ENCODE data around the gene MAP4K4. TPM values are rescaled to one million over a fixed set of nuclear protein-coding genes. Genes with fewer than 3 reads are reported as not detected.
A peak's percentile ranks its signal among the peaks of the same experiment; 100 is the strongest.

The MAP4K4 gene
- total and polyA plus RNA-seq, 2 of the 13 experiments (the other 11 are each of a cell fraction or from before 2014, with no cell fraction given) = 105 to 264 TPM

DNA sequence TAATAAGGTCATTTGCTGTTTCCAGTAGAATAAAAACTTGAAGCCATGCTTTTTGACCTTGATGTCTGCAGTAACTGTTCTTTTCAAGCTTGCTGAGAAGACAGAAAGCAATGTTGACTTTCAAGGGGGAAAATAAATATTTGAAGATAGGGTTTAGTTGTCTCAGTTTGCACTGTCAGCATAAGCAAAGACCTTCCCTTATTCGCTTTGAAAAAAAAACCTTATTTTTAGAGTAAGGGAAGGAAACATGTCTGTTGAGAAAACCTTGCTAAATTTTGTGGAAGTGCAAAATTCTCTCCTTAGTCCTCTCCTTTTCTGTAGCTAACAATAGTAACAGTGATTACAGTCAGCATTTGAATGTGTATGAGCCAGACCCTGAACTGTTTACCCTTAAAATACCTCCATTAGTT lies 43.1 kb downstream of the MAP4K4 start (continued):
- TF ChIP-seq TEAD3 (CRISPR knock-in tag; optimal IDR thresholded peaks at IDR 0.05; ENCODE audit: borderline replicate concordance) = no peak
- TF ChIP-seq ZNF747 (CRISPR knock-in tag; IDR thresholded peaks at IDR 0.05; ENCODE audit: borderline replicate concordance) = no peak
- TF ChIP-seq TOE1 (CRISPR knock-in tag; IDR thresholded peaks at IDR 0.05) = peak; percentile 46; the same call in 1 of the 2 replicates
- peak; percentile 23; the same call in 1 of the 2 replicates for TF ChIP-seq ZNF652 (CRISPR knock-in tag; IDR thresholded peaks at IDR 0.05; ENCODE audit: borderline replicate concordance, low read depth)
- TF ChIP-seq RAD21 (CRISPR knock-in tag; IDR thresholded peaks at IDR 0.05) = no peak
- TF ChIP-seq, protein P1, sequence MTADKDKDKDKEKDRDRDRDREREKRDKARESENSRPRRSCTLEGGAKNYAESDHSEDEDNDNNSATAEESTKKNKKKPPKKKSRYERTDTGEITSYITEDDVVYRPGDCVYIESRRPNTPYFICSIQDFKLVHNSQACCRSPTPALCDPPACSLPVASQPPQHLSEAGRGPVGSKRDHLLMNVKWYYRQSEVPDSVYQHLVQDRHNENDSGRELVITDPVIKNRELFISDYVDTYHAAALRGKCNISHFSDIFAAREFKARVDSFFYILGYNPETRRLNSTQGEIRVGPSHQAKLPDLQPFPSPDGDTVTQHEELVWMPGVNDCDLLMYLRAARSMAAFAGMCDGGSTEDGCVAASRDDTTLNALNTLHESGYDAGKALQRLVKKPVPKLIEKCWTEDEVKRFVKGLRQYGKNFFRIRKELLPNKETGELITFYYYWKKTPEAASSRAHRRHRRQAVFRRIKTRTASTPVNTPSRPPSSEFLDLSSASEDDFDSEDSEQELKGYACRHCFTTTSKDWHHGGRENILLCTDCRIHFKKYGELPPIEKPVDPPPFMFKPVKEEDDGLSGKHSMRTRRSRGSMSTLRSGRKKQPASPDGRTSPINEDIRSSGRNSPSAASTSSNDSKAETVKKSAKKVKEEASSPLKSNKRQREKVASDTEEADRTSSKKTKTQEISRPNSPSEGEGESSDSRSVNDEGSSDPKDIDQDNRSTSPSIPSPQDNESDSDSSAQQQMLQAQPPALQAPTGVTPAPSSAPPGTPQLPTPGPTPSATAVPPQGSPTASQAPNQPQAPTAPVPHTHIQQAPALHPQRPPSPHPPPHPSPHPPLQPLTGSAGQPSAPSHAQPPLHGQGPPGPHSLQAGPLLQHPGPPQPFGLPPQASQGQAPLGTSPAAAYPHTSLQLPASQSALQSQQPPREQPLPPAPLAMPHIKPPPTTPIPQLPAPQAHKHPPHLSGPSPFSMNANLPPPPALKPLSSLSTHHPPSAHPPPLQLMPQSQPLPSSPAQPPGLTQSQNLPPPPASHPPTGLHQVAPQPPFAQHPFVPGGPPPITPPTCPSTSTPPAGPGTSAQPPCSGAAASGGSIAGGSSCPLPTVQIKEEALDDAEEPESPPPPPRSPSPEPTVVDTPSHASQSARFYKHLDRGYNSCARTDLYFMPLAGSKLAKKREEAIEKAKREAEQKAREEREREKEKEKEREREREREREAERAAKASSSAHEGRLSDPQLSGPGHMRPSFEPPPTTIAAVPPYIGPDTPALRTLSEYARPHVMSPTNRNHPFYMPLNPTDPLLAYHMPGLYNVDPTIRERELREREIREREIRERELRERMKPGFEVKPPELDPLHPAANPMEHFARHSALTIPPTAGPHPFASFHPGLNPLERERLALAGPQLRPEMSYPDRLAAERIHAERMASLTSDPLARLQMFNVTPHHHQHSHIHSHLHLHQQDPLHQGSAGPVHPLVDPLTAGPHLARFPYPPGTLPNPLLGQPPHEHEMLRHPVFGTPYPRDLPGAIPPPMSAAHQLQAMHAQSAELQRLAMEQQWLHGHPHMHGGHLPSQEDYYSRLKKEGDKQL (CRISPR knock-in tag; IDR thresholded peaks at IDR 0.05; ENCODE audit: low read depth) = peak; percentile 86
- TF ChIP-seq NFIC (IDR thresholded peaks at IDR 0.05; ENCODE audit: low read length) = peak; percentile 76; the same call in 1 of the 2 replicates
- no peak for TF ChIP-seq SATB2 (CRISPR knock-in tag; IDR thresholded peaks at IDR 0.05)
- TF ChIP-seq, protein P2, sequence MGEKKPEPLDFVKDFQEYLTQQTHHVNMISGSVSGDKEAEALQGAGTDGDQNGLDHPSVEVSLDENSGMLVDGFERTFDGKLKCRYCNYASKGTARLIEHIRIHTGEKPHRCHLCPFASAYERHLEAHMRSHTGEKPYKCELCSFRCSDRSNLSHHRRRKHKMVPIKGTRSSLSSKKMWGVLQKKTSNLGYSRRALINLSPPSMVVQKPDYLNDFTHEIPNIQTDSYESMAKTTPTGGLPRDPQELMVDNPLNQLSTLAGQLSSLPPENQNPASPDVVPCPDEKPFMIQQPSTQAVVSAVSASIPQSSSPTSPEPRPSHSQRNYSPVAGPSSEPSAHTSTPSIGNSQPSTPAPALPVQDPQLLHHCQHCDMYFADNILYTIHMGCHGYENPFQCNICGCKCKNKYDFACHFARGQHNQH (CRISPR knock-in tag; IDR thresholded peaks at IDR 0.05) = no peak
- TF ChIP-seq, protein P3, sequence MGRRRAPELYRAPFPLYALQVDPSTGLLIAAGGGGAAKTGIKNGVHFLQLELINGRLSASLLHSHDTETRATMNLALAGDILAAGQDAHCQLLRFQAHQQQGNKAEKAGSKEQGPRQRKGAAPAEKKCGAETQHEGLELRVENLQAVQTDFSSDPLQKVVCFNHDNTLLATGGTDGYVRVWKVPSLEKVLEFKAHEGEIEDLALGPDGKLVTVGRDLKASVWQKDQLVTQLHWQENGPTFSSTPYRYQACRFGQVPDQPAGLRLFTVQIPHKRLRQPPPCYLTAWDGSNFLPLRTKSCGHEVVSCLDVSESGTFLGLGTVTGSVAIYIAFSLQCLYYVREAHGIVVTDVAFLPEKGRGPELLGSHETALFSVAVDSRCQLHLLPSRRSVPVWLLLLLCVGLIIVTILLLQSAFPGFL (CRISPR knock-in tag; IDR thresholded peaks at IDR 0.05) = no peak
- no peak for TF ChIP-seq ZBTB42 (CRISPR knock-in tag; IDR thresholded peaks at IDR 0.05)
- TF ChIP-seq, protein P4, sequence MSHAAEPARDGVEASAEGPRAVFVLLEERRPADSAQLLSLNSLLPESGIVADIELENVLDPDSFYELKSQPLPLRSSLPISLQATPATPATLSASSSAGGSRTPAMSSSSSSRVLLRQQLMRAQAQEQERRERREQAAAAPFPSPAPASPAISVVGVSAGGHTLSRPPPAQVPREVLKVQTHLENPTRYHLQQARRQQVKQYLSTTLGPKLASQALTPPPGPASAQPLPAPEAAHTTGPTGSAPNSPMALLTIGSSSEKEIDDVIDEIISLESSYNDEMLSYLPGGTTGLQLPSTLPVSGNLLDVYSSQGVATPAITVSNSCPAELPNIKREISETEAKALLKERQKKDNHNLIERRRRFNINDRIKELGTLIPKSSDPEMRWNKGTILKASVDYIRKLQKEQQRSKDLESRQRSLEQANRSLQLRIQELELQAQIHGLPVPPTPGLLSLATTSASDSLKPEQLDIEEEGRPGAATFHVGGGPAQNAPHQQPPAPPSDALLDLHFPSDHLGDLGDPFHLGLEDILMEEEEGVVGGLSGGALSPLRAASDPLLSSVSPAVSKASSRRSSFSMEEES (CRISPR knock-in tag; IDR thresholded peaks at IDR 0.05) = no peak
- TF ChIP-seq, protein P5, sequence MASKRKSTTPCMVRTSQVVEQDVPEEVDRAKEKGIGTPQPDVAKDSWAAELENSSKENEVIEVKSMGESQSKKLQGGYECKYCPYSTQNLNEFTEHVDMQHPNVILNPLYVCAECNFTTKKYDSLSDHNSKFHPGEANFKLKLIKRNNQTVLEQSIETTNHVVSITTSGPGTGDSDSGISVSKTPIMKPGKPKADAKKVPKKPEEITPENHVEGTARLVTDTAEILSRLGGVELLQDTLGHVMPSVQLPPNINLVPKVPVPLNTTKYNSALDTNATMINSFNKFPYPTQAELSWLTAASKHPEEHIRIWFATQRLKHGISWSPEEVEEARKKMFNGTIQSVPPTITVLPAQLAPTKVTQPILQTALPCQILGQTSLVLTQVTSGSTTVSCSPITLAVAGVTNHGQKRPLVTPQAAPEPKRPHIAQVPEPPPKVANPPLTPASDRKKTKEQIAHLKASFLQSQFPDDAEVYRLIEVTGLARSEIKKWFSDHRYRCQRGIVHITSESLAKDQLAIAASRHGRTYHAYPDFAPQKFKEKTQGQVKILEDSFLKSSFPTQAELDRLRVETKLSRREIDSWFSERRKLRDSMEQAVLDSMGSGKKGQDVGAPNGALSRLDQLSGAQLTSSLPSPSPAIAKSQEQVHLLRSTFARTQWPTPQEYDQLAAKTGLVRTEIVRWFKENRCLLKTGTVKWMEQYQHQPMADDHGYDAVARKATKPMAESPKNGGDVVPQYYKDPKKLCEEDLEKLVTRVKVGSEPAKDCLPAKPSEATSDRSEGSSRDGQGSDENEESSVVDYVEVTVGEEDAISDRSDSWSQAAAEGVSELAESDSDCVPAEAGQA (IDR thresholded peaks at IDR 0.05; ENCODE audit: low read depth) = no peak
- TF ChIP-seq, protein P5 (CRISPR knock-in tag; IDR thresholded peaks at IDR 0.05; ENCODE audit: borderline replicate concordance) = no peak
- TF ChIP-seq ZNF543 (CRISPR knock-in tag; IDR thresholded peaks at IDR 0.05) = no peak
- TF ChIP-seq FLYWCH1 (CRISPR knock-in tag; IDR thresholded peaks at IDR 0.05) = no peak
